ENCODE measurements around the gene SAMD7.

SAMD7 gene

DNA sequence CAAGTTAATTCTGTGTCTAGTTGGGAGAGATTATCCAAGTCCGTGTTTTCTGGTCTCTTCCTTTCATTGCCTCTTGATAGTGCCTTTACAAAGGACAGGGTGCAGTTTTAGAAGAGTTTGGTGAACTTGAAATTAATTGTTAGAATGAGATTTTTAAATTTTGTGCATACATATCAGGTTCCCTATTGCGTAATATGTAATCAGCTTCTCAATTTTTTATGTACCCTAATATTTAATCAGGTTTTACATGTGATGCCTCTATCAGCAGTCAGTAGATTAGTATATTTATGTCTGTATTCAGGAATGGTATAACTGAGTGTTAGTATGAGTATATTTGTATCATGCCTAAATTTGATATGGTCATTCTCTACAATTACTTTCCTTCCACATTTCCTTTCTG lies 60.1 kb downstream of the SAMD7 start:
- TF ChIP-seq, protein P1, sequence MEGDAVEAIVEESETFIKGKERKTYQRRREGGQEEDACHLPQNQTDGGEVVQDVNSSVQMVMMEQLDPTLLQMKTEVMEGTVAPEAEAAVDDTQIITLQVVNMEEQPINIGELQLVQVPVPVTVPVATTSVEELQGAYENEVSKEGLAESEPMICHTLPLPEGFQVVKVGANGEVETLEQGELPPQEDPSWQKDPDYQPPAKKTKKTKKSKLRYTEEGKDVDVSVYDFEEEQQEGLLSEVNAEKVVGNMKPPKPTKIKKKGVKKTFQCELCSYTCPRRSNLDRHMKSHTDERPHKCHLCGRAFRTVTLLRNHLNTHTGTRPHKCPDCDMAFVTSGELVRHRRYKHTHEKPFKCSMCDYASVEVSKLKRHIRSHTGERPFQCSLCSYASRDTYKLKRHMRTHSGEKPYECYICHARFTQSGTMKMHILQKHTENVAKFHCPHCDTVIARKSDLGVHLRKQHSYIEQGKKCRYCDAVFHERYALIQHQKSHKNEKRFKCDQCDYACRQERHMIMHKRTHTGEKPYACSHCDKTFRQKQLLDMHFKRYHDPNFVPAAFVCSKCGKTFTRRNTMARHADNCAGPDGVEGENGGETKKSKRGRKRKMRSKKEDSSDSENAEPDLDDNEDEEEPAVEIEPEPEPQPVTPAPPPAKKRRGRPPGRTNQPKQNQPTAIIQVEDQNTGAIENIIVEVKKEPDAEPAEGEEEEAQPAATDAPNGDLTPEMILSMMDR (IDR thresholded peaks at IDR 0.05; ENCODE audit: extremely low read depth, missing control alignments) = no peak
- DNase-seq (ENCODE audit: low spot score) = no peak

DNA sequence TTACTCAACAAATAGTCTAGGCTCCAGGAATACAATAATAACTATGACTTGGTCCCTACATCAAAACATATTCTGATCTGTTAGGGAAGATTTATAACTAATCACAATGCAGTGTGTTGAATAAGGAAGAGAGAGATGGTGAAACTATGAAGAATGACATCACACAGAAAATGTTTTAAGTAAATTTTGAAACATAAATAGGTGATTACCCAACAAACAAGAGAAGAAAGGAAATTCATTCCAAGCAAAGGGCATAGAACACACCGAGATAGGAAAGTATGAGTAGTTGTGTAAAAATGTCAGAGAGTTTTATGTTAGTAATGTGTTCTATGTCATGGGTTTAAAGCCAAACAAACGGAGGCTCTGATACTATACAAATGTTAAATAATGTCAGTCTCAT lies 68.7 kb downstream of the SAMD7 start:
- TF ChIP-seq, protein P1 (IDR thresholded peaks at IDR 0.05; ENCODE audit: extremely low read depth, missing control alignments) = no peak
- no peak for DNase-seq (ENCODE audit: low spot score)

DNA sequence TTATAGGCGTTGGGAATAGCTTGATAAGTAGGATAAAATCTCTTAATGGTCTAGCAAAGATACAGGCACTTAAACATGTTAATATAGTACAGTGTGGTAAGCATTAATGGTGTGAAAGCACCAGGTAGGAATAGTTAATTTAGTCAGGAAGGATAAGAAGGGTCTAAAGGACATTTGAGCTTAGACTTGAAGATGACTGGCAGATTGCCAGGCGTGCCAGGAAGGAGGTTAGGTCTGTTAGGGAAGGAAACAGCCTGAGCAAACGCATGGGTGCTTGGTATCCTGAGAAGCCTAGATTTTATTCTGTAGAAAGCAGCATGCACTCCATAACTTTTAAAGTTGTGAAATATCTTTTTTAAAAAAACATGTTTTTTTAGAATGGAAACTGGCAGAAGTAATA lies 72.9 kb downstream of the SAMD7 start:
- TF ChIP-seq, protein P1 (IDR thresholded peaks at IDR 0.05; ENCODE audit: extremely low read depth, missing control alignments) = no peak
- no peak for DNase-seq (ENCODE audit: low spot score)

Measured in GM20000 (cell line).